ENCODE data around the gene SACM1L.
"Not testable (repeated sequence)": the region's sequence is repeated elsewhere in the genome, so short reads cannot be mapped to it uniquely, and the experiment has no call there.

Gene SACM1L

DNA sequence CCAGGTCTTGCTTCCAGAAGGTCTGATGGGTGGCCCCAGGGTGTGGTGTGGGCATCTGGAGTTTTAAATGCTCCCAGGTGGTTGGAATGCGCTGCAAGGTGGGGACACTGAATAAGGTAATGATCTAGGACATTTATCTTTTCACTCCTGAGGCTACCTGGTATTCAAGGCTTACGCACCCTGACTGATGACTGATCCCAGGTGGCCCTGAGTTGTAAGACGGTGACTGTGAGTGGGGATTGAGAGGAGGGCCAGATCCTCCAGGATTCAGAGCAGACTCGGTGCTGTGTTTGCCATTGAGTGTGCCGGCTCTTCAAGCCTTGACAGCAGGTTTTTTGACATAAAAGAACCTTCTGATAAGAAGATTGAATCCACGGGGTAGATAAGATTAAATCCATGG, 66.9 kb downstream of the SACM1L start:
- H3K4me3 ChIP-seq (ENCODE audit: control insufficient read depth, low read depth, low read length), result no peak overlapping the region
- TF ChIP-seq, protein P1, sequence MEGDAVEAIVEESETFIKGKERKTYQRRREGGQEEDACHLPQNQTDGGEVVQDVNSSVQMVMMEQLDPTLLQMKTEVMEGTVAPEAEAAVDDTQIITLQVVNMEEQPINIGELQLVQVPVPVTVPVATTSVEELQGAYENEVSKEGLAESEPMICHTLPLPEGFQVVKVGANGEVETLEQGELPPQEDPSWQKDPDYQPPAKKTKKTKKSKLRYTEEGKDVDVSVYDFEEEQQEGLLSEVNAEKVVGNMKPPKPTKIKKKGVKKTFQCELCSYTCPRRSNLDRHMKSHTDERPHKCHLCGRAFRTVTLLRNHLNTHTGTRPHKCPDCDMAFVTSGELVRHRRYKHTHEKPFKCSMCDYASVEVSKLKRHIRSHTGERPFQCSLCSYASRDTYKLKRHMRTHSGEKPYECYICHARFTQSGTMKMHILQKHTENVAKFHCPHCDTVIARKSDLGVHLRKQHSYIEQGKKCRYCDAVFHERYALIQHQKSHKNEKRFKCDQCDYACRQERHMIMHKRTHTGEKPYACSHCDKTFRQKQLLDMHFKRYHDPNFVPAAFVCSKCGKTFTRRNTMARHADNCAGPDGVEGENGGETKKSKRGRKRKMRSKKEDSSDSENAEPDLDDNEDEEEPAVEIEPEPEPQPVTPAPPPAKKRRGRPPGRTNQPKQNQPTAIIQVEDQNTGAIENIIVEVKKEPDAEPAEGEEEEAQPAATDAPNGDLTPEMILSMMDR (conservative IDR thresholded peaks at IDR 0.05; ENCODE audit: control insufficient read depth, insufficient read depth, low read depth, low read length), result no peak
- DNase-seq (ENCODE audit: low read depth), result no peak

DNA sequence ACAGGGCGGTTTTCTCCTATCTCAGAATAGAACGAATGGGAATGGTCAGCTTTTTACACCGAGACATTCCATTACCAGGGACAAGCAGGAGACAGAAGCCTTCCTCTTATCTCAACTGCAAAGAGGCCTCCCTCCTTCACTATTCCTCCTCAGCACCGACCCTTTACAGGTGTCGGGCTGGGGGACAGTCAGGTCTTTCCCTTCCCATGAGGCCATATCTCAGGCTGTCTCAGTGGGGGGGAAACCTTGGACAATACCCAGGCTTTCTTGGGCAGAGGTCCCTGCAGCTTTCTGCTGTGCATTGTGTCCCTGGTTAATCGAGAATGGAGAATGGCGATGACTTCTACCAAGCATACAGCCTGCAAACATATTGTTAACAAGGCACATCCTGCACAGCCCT, 67.9 kb downstream of the SACM1L start:
- not testable (repeated sequence) for DNase-seq (ENCODE audit: low read depth); H3K4me3 ChIP-seq (ENCODE audit: control insufficient read depth, low read depth, low read length)

DNA sequence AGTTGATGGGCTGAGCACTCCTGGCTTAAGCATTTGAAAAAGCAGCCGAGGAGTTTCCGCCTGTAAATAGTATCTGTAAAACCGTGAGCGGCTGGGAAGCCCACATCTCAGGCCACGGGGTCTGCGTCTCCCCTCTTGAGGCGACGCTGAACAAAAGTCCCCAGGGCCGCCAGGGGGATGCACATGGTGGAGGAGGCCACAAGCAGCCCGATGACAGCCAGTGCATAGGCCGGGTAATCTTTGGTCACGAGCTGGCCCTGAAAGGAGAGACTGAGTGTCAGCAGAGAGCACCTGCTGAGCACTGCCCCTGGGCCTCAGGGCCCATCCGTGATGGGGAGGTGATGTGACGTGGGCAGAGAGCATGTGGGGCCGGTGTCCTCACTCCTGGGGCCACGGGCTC, 69.7 kb downstream of the SACM1L start:
- TF ChIP-seq, protein P1 (conservative IDR thresholded peaks at IDR 0.05; ENCODE audit: control insufficient read depth, insufficient read depth, low read depth, low read length), result no peak
- no peak for DNase-seq (ENCODE audit: low read depth)
- no peak overlapping the region for H3K4me3 ChIP-seq (ENCODE audit: control insufficient read depth, low read depth, low read length)

DNA sequence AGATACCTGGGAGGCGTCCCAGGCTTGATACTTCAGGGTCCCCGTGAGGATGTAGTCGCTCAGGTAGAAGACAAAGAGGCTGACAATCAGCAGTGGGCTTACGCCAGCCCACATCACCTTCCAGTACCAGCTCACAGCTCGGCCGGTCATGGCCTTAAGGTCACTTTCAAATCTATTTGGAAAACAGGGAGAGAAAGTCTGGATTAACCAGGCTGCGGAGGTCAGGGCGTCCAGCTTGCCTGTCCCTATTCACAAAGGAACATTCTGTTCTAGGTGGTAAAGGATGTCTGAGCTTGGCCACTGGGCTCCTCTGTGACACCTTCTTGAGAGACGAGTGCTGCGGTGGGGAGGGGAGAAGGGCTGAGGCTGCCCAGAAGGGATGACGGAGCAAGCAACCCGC, 70.7 kb downstream of the SACM1L start:
- no peak for DNase-seq (ENCODE audit: low read depth)
- TF ChIP-seq, protein P1 (conservative IDR thresholded peaks at IDR 0.05; ENCODE audit: control insufficient read depth, insufficient read depth, low read depth, low read length), result no peak

DNA sequence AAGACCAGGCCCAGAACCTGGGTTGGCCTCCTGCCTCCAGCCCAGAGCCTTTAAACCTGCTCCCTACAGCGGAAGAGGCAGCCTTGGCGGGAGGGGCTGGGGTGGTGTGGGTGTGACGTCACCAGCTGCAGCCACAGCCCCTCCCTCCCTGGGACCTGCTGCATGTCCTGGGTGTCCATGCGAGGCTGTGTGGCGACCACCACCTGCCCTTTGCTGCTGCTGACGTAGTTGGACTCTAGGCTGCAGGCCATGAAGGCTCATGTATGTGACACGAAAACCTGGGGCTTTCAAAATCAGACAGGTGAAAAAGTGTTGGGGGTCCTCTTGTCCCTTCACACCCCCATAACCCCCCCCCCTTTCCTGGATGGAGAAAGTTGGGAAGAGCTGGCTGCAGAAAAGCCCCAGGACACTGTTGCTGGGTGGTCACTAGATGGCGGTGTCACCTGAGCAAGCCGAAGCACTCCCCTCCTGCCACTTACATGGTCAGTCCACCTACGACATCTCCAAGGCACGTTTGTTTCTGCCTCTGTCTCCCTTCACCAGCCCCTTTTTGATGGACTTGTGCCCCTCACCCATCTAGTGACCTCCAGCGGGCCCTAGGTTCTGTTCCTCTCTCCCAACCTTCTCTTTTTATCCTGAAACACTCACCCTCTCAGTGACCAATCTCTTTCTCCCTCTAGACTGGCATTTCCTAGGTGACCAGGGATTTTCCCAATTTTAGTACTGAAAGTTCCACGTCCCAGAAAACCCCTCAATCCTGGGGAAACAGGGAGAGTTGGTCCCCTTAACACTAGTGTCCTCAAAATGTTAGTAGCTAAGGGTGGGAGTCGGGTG, 71.9 kb downstream of the SACM1L start:
- DNase-seq (ENCODE audit: low read depth), result peak; percentile 71
- H3K4me3 ChIP-seq (ENCODE audit: control insufficient read depth, low read depth, low read length), result no peak overlapping the region
- TF ChIP-seq, protein P1 (conservative IDR thresholded peaks at IDR 0.05; ENCODE audit: control insufficient read depth, insufficient read depth, low read depth, low read length), result peak; percentile 85

More for the DNA sequence above, 70.7 kb downstream of the SACM1L start:
- H3K4me3 ChIP-seq (ENCODE audit: control insufficient read depth, low read depth, low read length), result no peak overlapping the region

DNA sequence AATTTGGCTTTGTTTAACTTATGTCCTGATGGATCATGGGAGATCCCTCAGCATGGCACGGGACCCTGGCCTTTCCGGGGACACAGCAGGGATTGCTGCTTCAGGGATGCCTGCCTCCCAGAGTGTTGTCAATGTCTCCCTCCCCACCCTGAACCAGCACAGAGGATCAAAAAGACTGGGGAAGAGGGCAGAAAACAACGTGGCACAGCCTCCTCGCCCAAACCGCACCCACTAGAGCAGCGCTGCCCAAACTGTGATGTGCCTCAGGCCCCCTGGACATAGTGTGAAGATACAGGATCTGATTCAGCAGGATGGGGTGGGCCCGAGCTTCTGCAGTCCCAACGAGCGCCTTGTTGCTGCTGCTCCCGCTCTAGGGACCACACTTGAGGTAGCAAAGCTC, 72.6 kb downstream of the SACM1L start:
- H3K4me3 ChIP-seq (ENCODE audit: control insufficient read depth, low read depth, low read length), result no peak overlapping the region
- no peak for DNase-seq (ENCODE audit: low read depth)
- TF ChIP-seq, protein P1 (conservative IDR thresholded peaks at IDR 0.05; ENCODE audit: control insufficient read depth, insufficient read depth, low read depth, low read length), result no peak

DNA sequence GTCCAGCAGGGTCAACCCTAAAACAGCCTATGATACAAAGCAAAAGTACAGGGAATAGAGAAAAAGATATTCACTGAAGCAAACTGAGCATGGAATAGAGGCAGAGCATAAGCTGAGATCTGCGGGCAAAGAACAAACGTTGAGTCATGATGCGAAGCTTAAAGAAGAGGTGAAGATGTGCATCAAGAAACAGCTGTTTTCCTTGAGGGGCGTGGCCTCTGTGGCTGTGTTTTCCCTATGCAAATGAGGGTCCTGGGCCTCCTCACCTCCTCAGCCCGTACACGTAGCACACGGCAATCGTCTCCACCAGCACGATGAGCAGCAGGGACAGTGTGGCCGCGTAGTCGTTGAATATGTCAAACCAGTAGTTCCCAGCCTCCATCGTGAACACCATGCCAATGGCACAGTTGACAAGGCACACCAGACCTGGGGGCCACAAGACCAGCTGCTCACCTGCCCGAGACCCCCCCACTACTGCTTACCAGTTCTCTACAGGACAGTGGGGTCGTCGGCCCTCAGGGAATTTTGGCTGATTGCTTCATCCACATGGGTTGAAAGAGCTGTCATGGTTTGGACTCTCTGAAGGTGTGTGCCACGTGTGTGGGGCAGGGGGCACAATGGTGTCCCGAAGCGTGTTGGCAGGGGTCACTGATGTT, 73.6 kb downstream of the SACM1L start:
- TF ChIP-seq, protein P1 (conservative IDR thresholded peaks at IDR 0.05; ENCODE audit: control insufficient read depth, insufficient read depth, low read depth, low read length), result no peak
- no peak for DNase-seq (ENCODE audit: low read depth)
- H3K4me3 ChIP-seq (ENCODE audit: control insufficient read depth, low read depth, low read length), result no peak overlapping the region

All from fibroblast of mammary gland (primary cell).